A673 (cell line): ENCODE data around the gene CDK1. TPM values are rescaled to one million over a fixed set of nuclear protein-coding genes. Genes with fewer than 3 reads are reported as not detected.
A peak's percentile ranks its signal among the peaks of the same experiment; 100 is the strongest.

Source experiments
- BruUV-seq: library from RNA; stranded (reverse); fragments of 400-500 nt; replicated peaks from 2 replicates; lab custom pipeline; 2021; lab: Mats Ljungman, UMichigan
- CTCF ChIA-PET: fragments of 300-600 bp; sonication (Branson Sonifier 250); formaldehyde crosslinking; loops from one replicate; lab custom pipeline; 2022; ENCODE audit warnings: antibody characterized with exemption; lab: Charles Lee
- POLR2A ChIA-PET: fragments of 300-600 bp; sonication (Branson Sonifier 250); formaldehyde crosslinking; loops from one replicate; lab custom pipeline; 2022; ENCODE audit warnings: antibody characterized with exemption; ENCODE audit not compliant: low non-redundant PET; lab: Charles Lee
- DNase-seq: peaks from one replicate; pipeline ENCODE4 v3.0.0-alpha.2; 2015; ENCODE audit warnings: low spot score
- H3K27ac ChIP-seq: fragments of 200-600 bp; sonication (generic); 2 replicates; pipeline ENCODE4 v1.5.1; 2016; ENCODE audit warnings: mixed run types, low read depth, mild to moderate bottlenecking, mixed read lengths, antibody characterized with exemption, low read length; ENCODE audit not compliant: poor library complexity, severe bottlenecking
- H3K27me3 ChIP-seq: fragments of 200-600 bp; sonication (generic); replicated peaks from 2 replicates; pipeline ENCODE4 v1.6.1; 2017; ENCODE audit warnings: mixed run types, low read depth, mild to moderate bottlenecking, mixed read lengths, antibody characterized with exemption, low read length; ENCODE audit not compliant: insufficient read depth, poor library complexity
- H3K36me3 ChIP-seq: fragments of 200-600 bp; sonication (generic); 2 replicates; pipeline ENCODE4 v1.6.1; 2016; ENCODE audit warnings: mixed run types, mild to moderate bottlenecking, mixed read lengths, antibody characterized with exemption, low read length; ENCODE audit not compliant: insufficient read depth, poor library complexity, severe bottlenecking
- H3K4me1 ChIP-seq: fragments of 200-600 bp; sonication (generic); 2 replicates; pipeline ENCODE4 v1.6.1; 2017; ENCODE audit warnings: mixed run types, mild to moderate bottlenecking, mixed read lengths, antibody characterized with exemption, low read length; ENCODE audit not compliant: insufficient read depth, poor library complexity, severe bottlenecking
- H3K4me3 ChIP-seq: fragments of 200-600 bp; sonication (generic); 2 replicates; pipeline ENCODE4 v1.5.1; 2016; ENCODE audit warnings: low read depth, mixed run types, mild to moderate bottlenecking, mixed read lengths, low read length; ENCODE audit not compliant: poor library complexity, severe bottlenecking
- H3K9me3 ChIP-seq: fragments of 200-600 bp; sonication (generic); 2 replicates; pipeline ENCODE4 v1.6.1; 2016; ENCODE audit warnings: mixed run types, low read depth, mild to moderate bottlenecking, mixed read lengths, antibody characterized with exemption, low read length; ENCODE audit not compliant: poor library complexity, severe bottlenecking
- EZH2 ChIP-seq: fragments of 200-600 bp; sonication (generic); IDR thresholded peaks from 2 replicates; pipeline ENCODE4 v1.6.1; 2017; ENCODE audit warnings: borderline replicate concordance, low read depth, mild to moderate bottlenecking, mixed read lengths, antibody characterized with exemption, low read length; ENCODE audit not compliant: poor library complexity, severe bottlenecking
- intact Hi-C: fragments of 100-400 bp; cut with micrococcal nuclease; formaldehyde crosslinking; loops from one replicate; pipeline ENCODE4 v1.10.0; 2022; ENCODE audit not compliant: unreplicated experiment
- total RNA-seq: library from RNA; stranded (reverse); gene quantifications from 2 replicates; pipeline ENCODE4 v1.2.3, GENCODE V29; 2021
- TF ChIP-seq, protein P1 (sequence below): fragments of 300-800, 200-600 bp; sonication (generic); conservative IDR thresholded peaks from 2 replicates; pipeline ENCODE4 v1.5.1; 2017; ENCODE audit warnings: low read depth, mild to moderate bottlenecking, antibody characterized with exemption, low read length, moderate library complexity, mixed read lengths

Gene CDK1
- total RNA-seq, 1 experiment from 2014 or later = 168 TPM

DNA sequence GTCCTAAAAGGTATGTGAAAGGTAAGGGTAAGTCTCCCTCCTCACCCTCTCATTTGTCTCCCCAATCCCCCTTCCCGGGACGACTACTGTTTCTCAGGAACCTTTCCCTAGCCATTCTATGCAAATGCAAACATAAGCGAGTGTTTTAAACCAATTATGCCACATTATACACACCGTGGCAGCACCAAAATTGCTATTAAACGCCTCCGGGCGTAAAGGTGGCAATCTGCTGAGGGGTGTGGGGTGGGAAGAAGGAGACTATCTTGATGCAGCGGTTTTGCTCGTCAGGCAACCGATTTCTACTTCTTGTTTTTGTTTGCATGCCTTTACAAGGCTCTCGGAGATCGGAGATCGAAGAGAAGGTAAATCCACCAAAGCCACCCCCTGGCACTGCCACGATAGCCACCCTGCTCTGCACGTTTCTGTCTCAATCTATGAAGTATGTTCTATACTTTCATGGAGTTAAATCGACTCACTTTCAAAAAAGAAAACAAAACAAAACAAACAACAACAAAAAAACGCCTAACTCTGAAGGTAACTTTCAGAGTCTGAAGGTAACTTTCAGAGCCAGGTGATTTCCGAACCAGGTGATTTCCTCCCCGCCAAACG, 46.0 kb upstream of the CDK1 start:
- BruUV-seq = no TSS peak
- TF ChIP-seq EZH2 = no peak
- TF ChIP-seq, protein P1, sequence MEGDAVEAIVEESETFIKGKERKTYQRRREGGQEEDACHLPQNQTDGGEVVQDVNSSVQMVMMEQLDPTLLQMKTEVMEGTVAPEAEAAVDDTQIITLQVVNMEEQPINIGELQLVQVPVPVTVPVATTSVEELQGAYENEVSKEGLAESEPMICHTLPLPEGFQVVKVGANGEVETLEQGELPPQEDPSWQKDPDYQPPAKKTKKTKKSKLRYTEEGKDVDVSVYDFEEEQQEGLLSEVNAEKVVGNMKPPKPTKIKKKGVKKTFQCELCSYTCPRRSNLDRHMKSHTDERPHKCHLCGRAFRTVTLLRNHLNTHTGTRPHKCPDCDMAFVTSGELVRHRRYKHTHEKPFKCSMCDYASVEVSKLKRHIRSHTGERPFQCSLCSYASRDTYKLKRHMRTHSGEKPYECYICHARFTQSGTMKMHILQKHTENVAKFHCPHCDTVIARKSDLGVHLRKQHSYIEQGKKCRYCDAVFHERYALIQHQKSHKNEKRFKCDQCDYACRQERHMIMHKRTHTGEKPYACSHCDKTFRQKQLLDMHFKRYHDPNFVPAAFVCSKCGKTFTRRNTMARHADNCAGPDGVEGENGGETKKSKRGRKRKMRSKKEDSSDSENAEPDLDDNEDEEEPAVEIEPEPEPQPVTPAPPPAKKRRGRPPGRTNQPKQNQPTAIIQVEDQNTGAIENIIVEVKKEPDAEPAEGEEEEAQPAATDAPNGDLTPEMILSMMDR = no peak

DNA sequence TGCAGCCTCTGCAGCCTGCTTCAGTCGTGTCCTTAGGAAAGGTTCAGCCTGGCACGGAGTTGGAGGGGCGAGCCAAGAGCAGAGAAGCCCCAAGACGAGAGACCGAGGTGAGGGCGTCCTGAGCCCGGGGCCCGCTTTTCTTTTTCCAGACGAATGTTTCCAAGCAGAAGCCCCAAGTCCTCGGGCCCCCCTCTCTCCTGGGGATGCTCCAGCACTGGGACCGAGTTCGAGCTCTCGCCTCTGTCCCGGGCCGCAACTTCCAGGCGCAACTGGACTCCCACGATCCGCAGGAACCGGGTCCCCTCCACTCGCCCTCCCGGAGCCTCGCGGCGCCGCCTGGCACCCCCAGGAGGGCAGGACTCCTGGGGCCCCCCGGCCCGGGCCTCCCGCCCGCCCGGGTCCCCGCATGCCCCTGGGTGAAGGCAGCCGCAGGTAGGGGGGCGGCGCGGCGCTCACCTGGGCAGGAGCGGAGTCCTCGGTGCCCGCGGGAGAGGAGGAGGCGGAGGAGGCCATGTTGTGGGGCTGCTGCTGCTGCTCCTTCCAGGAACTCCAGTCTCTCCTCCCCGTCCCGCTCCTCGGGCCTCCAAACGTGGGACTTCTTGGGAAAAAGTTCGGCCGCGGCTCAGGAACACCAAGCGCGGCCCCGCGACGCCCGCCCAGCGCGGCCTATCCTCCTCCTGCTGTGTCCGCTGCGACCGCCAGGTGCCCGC, 45.3 kb upstream of the CDK1 start:
- peak; percentile 56 for DNase-seq
- H3K4me3 ChIP-seq = peak overlapping the region; percentile 61
- intact Hi-C loops = no loop called here
- TF ChIP-seq, protein P1 = no peak; the same call in 1 of the 2 replicates
- no peak for TF ChIP-seq EZH2
- ChIA-PET POLR2A (no interaction called here), CTCF (no interaction called here)
- no peaks in the 10 kb centered on the region for H3K36me3 ChIP-seq
- no peaks in the 10 kb centered on the region for H3K9me3 ChIP-seq
- H3K27me3 ChIP-seq = no peaks in the 10 kb centered on the region
- BruUV-seq = no TSS peak
- H3K27ac ChIP-seq = peak overlapping the region; percentile 65
- H3K4me1 ChIP-seq = no peaks in the 10 kb centered on the region

More for the DNA sequence above, 46.0 kb upstream of the CDK1 start:
- H3K27ac ChIP-seq = peak overlapping the region; percentile 65
- peak overlapping the region; percentile 61 for H3K4me3 ChIP-seq
- no peaks in the 10 kb centered on the region for H3K9me3 ChIP-seq
- POLR2A ChIA-PET = no interaction called here
- no peaks in the 10 kb centered on the region for H3K27me3 ChIP-seq
- H3K36me3 ChIP-seq = no peaks in the 10 kb centered on the region
- CTCF ChIA-PET = no interaction called here
- DNase-seq = no peak
- intact Hi-C loops = no loop called here
- no peaks in the 10 kb centered on the region for H3K4me1 ChIP-seq

- no TSS peak for BruUV-seq
- H3K36me3 ChIP-seq = no peaks in the 10 kb centered on the region
- no peaks in the 10 kb centered on the region for H3K4me1 ChIP-seq
- no peaks in the 10 kb centered on the region for H3K9me3 ChIP-seq
- ChIA-PET CTCF (no interaction called here), POLR2A (no interaction called here)
- H3K27me3 ChIP-seq = no peaks in the 10 kb centered on the region
- peak overlapping the region; percentile 61 for H3K4me3 ChIP-seq
- no peak for DNase-seq
- peak overlapping the region; percentile 65 for H3K27ac ChIP-seq
- TF ChIP-seq EZH2 = no peak
- TF ChIP-seq, protein P1 = no peak
- intact Hi-C loops = no loop called here
Measured at GRCh38 chr10:60733517-60733822, 44.8 kb upstream of the CDK1 start.
